Activated naive CD4-positive, alpha-beta T cell treated with anti-CD3 and anti-CD28 coated beads, Interleukin-2, amount 50 U/mL, for 24 hours (primary cell): ENCODE results near the gene PRRC2A.
A peak's percentile ranks its signal among the peaks of the same experiment; 100 is the strongest.

ENCODE experiments used
- H3K27ac Mint-ChIP-seq: one replicate; pipeline ENCODE4 v1.8.0; 2021; ENCODE audit warnings: mild to moderate bottlenecking, mixed read lengths
- H3K27me3 Mint-ChIP-seq: one replicate; pipeline ENCODE4 v1.8.0; 2021; ENCODE audit warnings: mixed read lengths
- H3K36me3 Mint-ChIP-seq: one replicate; pipeline ENCODE4 v1.8.0; 2021; ENCODE audit warnings: mixed read lengths
- H3K4me1 Mint-ChIP-seq: one replicate; pipeline ENCODE4 v1.8.0; 2021; ENCODE audit warnings: mixed read lengths
- H3K4me3 Mint-ChIP-seq: one replicate; pipeline ENCODE4 v1.8.0; 2021; ENCODE audit warnings: mild to moderate bottlenecking, mixed read lengths
- H3K9me3 Mint-ChIP-seq: one replicate; pipeline ENCODE4 v1.8.0; 2021; ENCODE audit warnings: mixed read lengths

The PRRC2A gene

GRCh38 chr6:31630177-31630934 is 9.8 kb downstream of the PRRC2A start:
- H3K4me1 Mint-ChIP-seq, result peaks cover 11% of the 10 kb centered on the region
- peaks cover 27% of the 10 kb centered on the region for H3K36me3 Mint-ChIP-seq
- H3K27me3 Mint-ChIP-seq, result no peaks in the 10 kb centered on the region
- no peak overlapping the region for H3K4me3 Mint-ChIP-seq
- peak overlapping the region; percentile 51 for H3K27ac Mint-ChIP-seq
- no peaks in the 10 kb centered on the region for H3K9me3 Mint-ChIP-seq

GRCh38 chr6:31631209-31631608 is 10.7 kb downstream of the PRRC2A start:
- Mint-ChIP-seq H3K9me3 (no peaks in the 10 kb centered on the region), H3K36me3 (peaks cover 26% of the 10 kb centered on the region), H3K4me1 (peaks cover 7% of the 10 kb centered on the region), H3K27ac (peak overlapping the region; percentile 41), H3K4me3 (no peak overlapping the region), H3K27me3 (no peaks in the 10 kb centered on the region)

- H3K4me1 Mint-ChIP-seq, result peaks cover 7% of the 10 kb centered on the region
- no peaks in the 10 kb centered on the region for H3K27me3 Mint-ChIP-seq
- H3K27ac Mint-ChIP-seq, result no peak overlapping the region
- no peaks in the 10 kb centered on the region for H3K9me3 Mint-ChIP-seq
- H3K36me3 Mint-ChIP-seq, result peaks cover 25% of the 10 kb centered on the region
- H3K4me3 Mint-ChIP-seq, result no peak overlapping the region
Measured at GRCh38 chr6:31631681-31632278, 11.3 kb downstream of the PRRC2A start.

- Mint-ChIP-seq H3K4me1 (peaks cover 3% of the 10 kb centered on the region), H3K4me3 (no peak overlapping the region), H3K27ac (no peak overlapping the region)
Measured at GRCh38 chr6:31632279-31632946, 11.9 kb downstream of the PRRC2A start.

GRCh38 chr6:31633447-31633846 is 12.9 kb downstream of the PRRC2A start:
- peaks cover 18% of the 10 kb centered on the region for H3K36me3 Mint-ChIP-seq

More at GRCh38 chr6:31632279-31632946, 11.9 kb downstream of the PRRC2A start:
- Mint-ChIP-seq H3K9me3 (no peaks in the 10 kb centered on the region), H3K27me3 (no peaks in the 10 kb centered on the region), H3K36me3 (peaks cover 21% of the 10 kb centered on the region)

GRCh38 chr6:31634131-31634530 is 13.6 kb downstream of the PRRC2A start:
- peaks cover 20% of the 10 kb centered on the region for H3K36me3 Mint-ChIP-seq
- H3K4me1 Mint-ChIP-seq, result no peaks in the 10 kb centered on the region
- H3K9me3 Mint-ChIP-seq, result no peaks in the 10 kb centered on the region
- no peaks in the 10 kb centered on the region for H3K27me3 Mint-ChIP-seq
- no peak overlapping the region for H3K27ac Mint-ChIP-seq
- H3K4me3 Mint-ChIP-seq, result no peak overlapping the region

More at GRCh38 chr6:31633447-31633846, 12.9 kb downstream of the PRRC2A start:
- Mint-ChIP-seq H3K9me3 (no peaks in the 10 kb centered on the region), H3K4me1 (no peaks in the 10 kb centered on the region), H3K27me3 (no peaks in the 10 kb centered on the region), H3K27ac (no peak overlapping the region), H3K4me3 (no peak overlapping the region)

- peaks cover 19% of the 10 kb centered on the region for H3K36me3 Mint-ChIP-seq
- H3K27ac Mint-ChIP-seq, result peak overlapping the region; percentile 41
- no peaks in the 10 kb centered on the region for H3K4me1 Mint-ChIP-seq
- H3K4me3 Mint-ChIP-seq, result no peak overlapping the region
- no peaks in the 10 kb centered on the region for H3K27me3 Mint-ChIP-seq
- no peaks in the 10 kb centered on the region for H3K9me3 Mint-ChIP-seq
Measured at GRCh38 chr6:31634969-31635575, 14.6 kb downstream of the PRRC2A start.

GRCh38 chr6:31636698-31637596 is 16.4 kb downstream of the PRRC2A start:
- Mint-ChIP-seq H3K27ac (no peak overlapping the region), H3K4me3 (no peak overlapping the region), H3K36me3 (peaks cover 13% of the 10 kb centered on the region), H3K27me3 (no peaks in the 10 kb centered on the region), H3K4me1 (no peaks in the 10 kb centered on the region), H3K9me3 (no peaks in the 10 kb centered on the region)

- Mint-ChIP-seq H3K36me3 (peaks cover 11% of the 10 kb centered on the region), H3K9me3 (no peaks in the 10 kb centered on the region), H3K27me3 (no peaks in the 10 kb centered on the region), H3K4me1 (no peaks in the 10 kb centered on the region), H3K27ac (peak overlapping the region; percentile 46), H3K4me3 (no peak overlapping the region)
Measured at GRCh38 chr6:31639043-31639442, 18.5 kb downstream of the PRRC2A start.

- Mint-ChIP-seq H3K9me3 (no peaks in the 10 kb centered on the region), H3K36me3 (peaks cover 11% of the 10 kb centered on the region), H3K4me3 (no peak overlapping the region), H3K27me3 (no peaks in the 10 kb centered on the region), H3K27ac (no peak overlapping the region), H3K4me1 (no peaks in the 10 kb centered on the region)
Measured at GRCh38 chr6:31639449-31639861, 18.9 kb downstream of the PRRC2A start.

- no peaks in the 10 kb centered on the region for H3K27me3 Mint-ChIP-seq
- H3K4me1 Mint-ChIP-seq, result peaks cover 5% of the 10 kb centered on the region
- no peaks in the 10 kb centered on the region for H3K9me3 Mint-ChIP-seq
- no peak overlapping the region for H3K4me3 Mint-ChIP-seq
- H3K27ac Mint-ChIP-seq, result peak overlapping the region; percentile 27
- H3K36me3 Mint-ChIP-seq, result peaks cover 11% of the 10 kb centered on the region
Measured at GRCh38 chr6:31640612-31641011, 20.1 kb downstream of the PRRC2A start.

- H3K4me1 Mint-ChIP-seq, result peaks cover 5% of the 10 kb centered on the region
- no peaks in the 10 kb centered on the region for H3K27me3 Mint-ChIP-seq
- no peak overlapping the region for H3K4me3 Mint-ChIP-seq
- peaks cover 9% of the 10 kb centered on the region for H3K36me3 Mint-ChIP-seq
- H3K9me3 Mint-ChIP-seq, result no peaks in the 10 kb centered on the region
- no peak overlapping the region for H3K27ac Mint-ChIP-seq
Measured at GRCh38 chr6:31641370-31641769, 20.9 kb downstream of the PRRC2A start.

- Mint-ChIP-seq H3K4me3 (no peak overlapping the region), H3K4me1 (peaks cover 5% of the 10 kb centered on the region), H3K27me3 (no peaks in the 10 kb centered on the region), H3K9me3 (no peaks in the 10 kb centered on the region), H3K36me3 (peaks cover 7% of the 10 kb centered on the region), H3K27ac (no peak overlapping the region)
Measured at GRCh38 chr6:31642798-31643570, 22.5 kb downstream of the PRRC2A start.

GRCh38 chr6:31643818-31644454 is 23.4 kb downstream of the PRRC2A start:
- peaks cover 9% of the 10 kb centered on the region for H3K4me1 Mint-ChIP-seq
- H3K36me3 Mint-ChIP-seq, result peaks cover 5% of the 10 kb centered on the region
- H3K27ac Mint-ChIP-seq, result no peak overlapping the region
- no peaks in the 10 kb centered on the region for H3K27me3 Mint-ChIP-seq
- H3K4me3 Mint-ChIP-seq, result no peak overlapping the region
- H3K9me3 Mint-ChIP-seq, result no peaks in the 10 kb centered on the region
